Ramos (cell line): ENCODE results near the gene CRTAC1.

Source experiments
- in situ Hi-C: fragments of 300-500 bp; cut with MboI; formaldehyde crosslinking; loops from one replicate; pipeline ENCODE4 v1.14.3; 2022; ENCODE audit warnings: low sequenced_read_pairs; ENCODE audit not compliant: unreplicated experiment

CRTAC1 gene

DNA sequence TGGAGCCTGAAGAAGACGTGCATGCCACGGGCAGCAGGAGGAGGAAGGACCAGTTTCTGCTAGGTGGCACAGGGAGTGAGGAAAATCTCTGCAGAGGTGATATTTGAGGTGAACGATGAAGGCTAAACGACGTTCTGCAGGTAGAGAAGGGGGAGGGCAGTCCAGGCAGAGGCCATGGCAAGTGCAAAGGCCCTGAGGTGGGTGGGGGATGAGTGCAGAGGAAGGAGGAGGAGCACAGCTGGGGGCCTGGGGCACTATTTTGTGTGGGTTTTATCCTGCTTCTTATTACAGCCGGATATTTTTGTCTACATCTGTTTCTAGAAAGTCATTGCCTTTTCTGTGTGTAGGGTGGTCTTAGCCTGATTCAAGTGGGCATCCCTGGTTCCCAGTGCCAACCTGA lies 123.2 kb downstream of the CRTAC1 start:
- in situ Hi-C loops = loop anchor here (25.0 kb wide), 2 partner anchors 755 to 1130 kb away; no protein-coding TSS in a partner anchor

DNA sequence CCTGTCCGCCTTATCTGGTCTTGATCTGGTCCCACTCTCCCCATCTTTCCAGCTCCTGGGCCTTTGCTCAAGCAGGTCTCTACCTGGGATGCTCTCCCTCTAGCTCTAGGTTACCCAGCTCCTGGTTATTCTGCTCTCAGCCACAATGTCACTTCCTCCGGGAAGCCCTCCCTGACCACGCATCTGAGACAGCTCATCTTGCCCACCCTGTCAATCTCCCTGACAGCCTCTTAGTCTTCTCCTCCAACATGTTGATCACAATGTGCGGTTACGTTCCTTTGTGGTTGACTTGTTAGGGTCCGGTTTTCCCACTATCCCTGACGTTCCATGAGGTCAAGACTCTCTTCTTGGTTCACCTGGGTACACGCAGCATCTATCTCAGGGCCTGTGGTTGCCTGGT lies 125.1 kb downstream of the CRTAC1 start:
- in situ Hi-C loops = loop anchor here (25.0 kb wide), 2 partner anchors 757 to 1132 kb away; no protein-coding TSS in a partner anchor

DNA sequence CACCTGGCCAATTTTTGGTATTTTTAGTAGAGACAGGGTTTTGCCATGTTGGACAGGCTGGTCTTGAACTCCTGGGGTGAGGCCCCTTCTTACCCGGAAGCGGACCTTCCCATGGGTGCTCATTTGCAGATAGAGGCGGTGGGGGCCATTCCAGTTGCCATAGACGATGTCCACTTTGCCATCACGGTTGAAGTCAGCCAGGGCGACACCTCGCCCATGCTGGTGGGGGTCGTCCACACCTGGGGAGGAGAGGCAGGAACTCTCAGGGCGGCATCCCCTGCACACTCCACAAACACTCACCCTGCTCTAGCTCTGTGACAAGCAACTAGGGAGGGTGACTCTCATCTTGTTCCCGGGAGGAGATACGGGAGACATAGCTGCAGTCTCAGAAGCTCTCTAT lies 125.8 kb downstream of the CRTAC1 start:
- in situ Hi-C loops = loop anchor here (25.0 kb wide), 2 partner anchors 758 to 1133 kb away; no protein-coding TSS in a partner anchor

DNA sequence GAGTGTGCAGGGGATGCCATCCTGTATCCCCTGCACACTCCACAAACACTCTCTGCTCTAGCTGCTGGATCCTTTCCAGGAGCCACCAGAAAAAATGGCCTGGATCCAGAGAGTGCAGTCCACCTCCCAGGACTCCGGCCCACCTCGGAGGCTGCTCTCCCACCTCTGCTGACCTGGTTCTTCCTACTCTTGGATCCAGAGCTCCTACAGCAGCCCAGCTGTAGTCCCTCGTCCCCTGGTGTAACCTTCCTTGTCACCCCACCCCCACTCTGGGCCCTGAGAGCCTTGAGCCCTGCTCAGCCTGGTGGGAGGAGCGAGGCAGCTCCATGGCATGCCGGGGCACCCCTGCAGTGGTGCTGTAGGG lies 126.4 kb downstream of the CRTAC1 start:
- in situ Hi-C loops = loop anchor here (25.0 kb wide), 2 partner anchors 758 to 1133 kb away; no protein-coding TSS in a partner anchor

DNA sequence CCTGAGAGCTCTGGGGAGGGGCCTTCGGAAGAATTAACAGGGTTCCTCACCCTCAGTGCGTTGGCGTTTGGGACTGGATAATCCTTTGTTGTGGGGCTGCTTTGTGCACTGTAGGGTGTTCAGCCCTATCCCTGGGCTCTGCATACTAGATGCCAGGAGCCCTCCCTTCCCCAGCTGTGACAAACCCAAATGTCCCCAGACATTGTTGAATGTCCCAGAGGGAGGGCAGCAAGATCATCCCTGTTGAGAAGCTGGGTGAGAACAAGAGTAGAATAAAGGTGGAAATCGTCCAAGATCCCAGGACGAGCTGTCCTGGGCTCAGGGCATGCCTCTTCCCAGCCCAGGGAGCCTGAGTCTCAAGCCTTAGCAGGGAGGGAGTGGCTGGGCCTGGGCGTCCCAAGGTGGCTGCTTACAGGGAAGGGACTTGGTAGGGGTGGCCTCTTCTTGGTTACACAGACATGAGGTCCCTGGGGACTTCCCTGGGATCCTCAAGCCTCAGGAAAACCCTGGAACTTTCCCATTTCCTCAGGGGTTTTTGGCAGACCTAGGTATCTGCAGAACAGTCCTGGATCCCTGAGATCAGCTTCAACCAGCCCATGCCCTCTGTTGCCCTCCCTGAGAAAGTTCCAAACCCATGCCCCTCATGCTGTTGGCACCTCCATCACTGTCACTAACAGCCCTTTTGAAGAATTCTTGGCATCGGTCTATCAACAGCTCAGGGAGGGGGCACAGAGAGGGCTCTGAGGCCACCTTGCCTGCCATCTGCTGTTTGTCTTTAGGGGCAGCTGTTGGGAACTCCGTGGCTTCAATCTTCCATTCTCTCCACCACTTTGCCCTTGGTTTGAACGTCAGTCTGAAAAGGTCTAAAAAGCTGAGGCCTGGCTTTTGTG lies 127.0 kb downstream of the CRTAC1 start:
- in situ Hi-C loops = loop anchor here (25.0 kb wide), 2 partner anchors 759 to 1134 kb away; no protein-coding TSS in a partner anchor

DNA sequence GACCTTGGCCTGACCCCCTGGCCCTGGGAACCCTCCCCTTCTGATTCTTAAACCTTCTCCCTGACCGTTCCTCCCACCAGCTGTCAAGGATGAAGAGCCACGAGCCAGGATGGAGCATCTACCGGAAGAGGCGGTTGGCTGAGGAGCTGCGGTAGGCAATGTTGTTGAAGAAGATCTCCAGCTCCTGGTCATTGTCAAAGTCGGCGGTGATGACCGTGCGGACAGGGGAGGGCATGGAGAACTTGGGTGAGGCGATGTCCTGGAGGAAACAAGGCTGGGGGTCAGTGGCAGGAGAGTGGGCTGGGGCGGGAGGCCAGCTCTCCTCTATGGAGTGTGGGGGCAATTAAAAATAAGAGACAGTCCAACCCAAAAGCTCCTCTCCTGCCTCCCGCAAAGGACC lies 129.0 kb downstream of the CRTAC1 start:
- in situ Hi-C loops = loop anchor here (25.0 kb wide), 2 partner anchors 761 to 1136 kb away; no protein-coding TSS in a partner anchor

DNA sequence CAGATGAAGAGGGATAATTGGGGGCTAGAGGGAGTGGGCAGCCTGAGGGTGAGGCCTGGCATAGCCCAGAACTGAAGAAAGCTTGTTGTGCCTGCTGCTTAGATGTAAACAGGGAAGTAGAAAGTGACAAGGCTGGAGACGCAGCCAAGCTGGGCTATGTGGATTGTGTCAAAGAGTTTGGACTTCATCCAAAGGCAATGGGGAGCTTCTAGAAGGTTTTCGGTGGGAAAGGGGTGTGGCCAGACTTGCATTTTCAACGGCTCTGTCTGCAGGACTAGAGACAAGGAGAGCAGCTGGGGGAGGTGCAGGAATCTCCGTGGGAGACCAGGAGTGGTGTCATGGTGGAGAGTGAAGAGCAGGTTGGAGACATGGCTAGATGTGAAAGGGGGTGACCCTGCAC lies 132.0 kb downstream of the CRTAC1 start:
- in situ Hi-C loops = no loop called here

DNA sequence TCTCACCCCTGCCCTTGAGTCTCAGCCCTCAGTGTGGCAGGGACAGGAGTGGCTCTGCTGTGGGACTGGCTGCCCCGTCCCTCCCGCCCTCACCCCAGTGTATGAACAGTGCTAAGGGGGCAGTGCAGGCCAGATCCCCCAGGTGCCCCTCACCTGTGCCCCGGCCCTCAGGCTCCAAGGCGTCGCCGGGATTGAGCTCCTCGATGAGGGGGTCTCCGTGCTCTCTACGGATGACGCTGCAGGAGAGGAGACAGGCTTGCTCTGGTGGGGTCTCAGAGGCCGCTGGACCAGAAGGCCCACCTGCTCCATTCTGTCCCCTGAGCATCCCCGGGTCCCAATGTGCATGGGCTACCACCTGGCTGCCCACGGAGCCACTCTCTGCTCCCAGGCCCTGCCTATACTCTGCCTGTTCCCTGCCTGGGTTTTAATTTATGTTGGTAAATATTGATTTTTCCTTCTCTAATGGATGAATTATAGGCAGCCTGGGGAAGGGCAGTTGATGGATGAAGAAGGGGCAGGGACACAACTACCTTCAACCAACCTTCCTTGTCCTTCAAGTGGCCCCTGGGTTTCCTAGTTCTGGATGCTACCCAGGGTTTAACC lies 133.6 kb downstream of the CRTAC1 start:
- in situ Hi-C loops = no loop called here

DNA sequence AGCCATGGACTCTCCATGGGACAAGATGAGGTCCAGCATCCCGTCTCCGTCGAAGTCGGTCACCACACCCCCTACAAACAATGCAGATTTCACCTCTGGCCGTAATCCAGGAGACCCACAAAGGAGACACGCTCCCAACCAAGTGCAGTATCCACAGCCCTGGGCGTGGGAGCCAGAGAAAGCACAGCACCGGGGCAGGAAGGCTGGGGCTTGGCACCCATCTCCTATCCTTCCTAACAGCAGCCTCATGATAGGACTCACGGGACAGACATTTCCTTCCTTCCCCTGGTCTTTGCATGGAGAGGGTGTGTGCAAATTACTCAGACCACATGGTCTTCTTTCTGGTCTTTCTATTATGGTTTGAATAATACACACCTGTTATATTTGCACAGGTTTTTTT lies 134.5 kb downstream of the CRTAC1 start:
- in situ Hi-C loops = no loop called here

DNA sequence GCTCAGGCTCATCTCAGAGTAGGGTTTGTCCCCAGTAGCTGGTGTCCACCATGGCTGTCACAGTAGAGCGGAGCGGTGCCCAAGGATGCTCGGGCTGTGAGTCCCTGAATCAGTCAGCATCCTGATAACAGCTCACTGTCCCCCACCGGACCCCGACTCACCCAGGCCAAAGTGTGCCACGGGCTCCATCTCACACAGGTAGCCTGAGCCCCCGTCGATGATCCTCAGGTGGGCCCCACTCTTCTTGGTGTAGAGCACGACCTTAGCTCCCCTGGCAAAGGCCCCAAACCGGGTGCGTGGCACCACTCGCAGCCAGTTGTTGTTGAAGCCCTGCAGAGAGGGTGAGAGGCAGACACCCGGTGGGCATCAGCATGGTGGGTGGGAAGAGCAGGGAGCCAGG lies 135.3 kb downstream of the CRTAC1 start:
- in situ Hi-C loops = no loop called here

DNA sequence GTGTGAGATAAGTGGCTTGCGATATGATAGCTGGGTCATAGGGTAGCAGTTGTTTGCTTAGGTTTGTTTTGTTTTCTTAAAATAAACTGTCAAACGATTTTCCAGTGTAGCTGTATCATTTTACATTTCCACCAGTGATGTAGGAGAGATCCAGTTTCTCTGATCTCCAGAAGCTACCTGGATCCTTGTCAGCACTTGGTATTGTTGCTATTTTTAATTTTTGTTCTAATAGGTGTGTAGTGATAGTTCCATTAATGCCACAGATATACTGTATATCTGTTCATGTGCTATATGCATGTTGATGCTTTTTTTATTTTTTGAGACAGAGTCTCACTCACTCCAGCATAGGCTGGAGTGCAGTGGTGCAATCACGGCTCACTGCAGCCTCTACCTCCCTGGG lies 136.3 kb downstream of the CRTAC1 start:
- in situ Hi-C loops = no loop called here

DNA sequence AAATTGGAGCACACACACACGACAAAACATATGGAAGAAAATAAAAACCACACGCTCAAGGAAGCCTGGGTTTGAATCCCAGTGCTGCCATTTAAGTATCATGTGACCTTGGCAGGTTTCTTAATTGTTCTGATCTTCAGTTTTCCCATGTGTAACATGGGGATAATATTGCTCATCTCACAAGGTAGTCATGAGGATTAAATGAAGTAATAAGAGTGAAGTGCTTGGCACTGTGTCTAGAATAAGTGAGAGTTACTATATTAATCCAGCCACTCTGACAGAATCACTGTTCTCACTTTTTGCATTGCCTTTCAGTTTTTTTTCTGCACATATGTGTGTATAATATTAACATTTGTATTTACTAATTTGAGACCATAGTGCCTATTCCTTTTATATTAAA lies 137.5 kb downstream of the CRTAC1 start:
- in situ Hi-C loops = no loop called here

DNA sequence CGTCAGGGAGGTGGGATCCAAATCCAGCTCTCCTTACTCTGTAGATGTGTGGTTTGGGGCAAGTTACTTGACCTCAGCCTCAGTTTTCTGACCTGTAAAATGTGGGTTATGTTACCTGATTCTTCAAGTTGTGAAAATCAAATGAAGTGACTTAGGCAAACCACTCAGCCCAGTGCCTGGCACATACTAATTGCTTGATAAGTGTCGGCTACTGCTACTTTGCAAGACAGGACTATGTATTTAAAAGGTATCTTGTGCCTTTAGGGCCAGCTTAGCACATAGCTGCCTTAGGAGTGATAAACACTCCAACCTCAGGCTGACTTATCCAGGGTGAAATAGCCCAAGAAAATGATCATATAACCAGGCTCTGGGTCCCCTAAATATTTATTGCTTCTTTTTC lies 137.9 kb downstream of the CRTAC1 start:
- in situ Hi-C loops = no loop called here

DNA sequence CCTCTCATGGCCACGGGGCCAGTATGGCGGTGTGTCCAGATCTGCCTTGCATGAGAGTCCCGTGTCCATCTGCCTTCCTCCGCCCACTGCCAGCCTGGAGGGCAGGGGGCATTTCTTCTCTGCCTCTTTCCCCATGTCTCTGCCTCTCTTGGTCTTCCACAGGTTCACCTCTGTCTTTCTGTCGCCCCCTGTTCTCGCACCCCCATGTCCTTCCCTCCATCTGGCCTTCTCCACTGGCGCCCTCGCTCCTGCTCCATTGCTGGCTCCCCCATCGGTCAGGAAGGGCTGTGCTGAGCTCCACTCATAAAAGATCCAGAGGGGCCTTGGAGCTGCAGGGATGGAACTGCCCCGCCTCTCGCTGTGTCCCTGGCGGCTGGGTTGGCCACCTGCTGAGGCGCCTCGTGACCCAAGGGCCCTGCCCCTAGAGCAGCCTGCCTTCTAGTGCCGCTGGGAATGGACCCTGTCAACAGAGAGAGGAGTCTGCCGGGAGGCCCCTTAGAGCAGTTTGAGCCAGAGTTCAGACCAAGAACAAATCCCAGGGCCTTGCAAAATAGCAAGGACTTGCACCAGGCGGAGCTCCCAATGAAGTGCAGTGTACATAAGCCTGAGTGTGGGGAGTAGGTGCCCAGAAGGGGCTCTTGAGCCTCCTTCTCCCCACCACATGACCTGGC lies 138.8 kb downstream of the CRTAC1 start:
- in situ Hi-C loops = no loop called here

DNA sequence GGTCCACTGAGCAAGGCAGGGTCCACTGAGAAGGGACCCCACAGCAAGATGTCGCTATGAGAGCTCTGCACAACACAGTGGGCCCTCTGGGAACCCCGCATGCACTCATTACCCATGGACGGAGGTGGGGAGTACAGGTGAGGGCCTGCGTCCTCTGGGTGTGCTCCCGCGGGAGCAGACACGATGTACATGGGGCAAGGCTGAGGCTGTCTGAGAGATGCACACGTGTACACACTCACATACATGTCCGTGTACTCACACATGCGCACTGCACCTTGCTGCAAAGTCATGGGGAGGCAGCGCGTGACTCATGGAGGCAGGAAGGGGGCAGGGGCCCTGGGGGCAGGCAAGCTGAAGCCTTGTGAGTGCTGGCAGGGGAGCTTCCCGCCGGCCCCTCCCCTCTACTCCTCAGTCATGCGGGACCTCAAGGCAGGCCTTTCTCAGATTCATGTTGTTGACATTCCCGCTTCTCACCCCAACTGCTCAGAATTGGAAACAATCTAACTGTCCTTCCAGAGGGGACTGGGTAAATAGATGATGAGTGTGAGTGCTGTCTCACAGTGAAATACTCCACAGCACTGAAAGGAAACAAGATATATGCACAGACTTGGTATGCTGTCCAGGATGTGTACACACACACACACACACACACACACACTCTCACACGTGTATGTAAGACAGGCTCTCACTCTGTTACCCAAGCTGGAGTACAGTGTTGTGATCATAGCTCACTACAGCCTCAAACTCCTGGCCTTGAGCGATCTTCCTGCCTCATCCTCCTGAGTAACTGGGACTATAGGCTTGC lies 140.8 kb downstream of the CRTAC1 start:
- in situ Hi-C loops = no loop called here

DNA sequence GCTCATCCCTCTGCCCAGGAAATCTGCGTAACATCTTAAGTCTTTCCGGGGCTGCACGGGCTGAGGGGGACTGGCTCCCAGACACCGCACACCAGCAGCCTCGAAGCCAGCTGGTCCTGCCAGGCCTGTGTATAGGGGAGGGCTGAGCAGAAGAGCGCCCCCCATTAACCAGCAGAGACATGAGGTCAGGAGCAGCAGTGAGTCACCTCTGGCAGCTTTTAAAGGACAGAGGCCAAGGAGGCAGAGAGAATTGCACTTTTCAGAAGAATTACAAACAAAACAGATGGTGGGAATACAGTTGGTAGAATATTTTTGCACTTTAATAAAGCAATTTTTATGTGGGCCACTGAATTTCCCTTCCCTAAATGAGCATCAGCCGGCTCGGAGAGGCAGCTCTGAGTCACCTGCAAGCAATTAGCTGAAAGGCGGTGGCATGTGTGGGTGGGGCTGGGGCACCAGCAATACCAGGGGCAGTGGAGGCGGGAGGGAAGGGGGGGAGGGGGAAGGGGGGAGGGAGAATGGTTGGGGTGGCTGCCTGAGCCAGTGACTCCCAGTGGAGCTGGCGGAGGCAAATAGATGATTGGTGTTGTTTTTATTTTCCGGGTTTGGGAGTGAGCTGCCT lies 141.7 kb downstream of the CRTAC1 start:
- in situ Hi-C loops = no loop called here

DNA sequence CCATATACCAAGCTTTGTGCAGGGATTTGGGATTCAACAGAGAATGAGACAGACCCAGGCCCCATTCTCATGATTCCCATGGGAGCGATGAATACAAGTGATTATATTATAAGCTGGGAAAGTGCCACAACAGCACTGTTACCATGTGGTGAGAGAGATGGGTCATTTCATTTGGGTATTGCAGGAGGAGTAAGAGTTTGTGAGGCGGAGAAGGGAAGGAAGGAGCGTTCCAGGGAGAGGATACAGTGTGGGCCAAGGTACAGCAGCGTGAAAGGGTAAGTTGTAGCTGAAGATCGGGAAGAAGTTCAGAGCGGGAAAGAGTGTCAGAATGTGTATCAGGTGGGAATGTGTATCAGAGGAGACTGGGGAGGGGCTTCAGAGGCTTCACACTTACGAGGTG lies 142.3 kb downstream of the CRTAC1 start:
- in situ Hi-C loops = no loop called here

DNA sequence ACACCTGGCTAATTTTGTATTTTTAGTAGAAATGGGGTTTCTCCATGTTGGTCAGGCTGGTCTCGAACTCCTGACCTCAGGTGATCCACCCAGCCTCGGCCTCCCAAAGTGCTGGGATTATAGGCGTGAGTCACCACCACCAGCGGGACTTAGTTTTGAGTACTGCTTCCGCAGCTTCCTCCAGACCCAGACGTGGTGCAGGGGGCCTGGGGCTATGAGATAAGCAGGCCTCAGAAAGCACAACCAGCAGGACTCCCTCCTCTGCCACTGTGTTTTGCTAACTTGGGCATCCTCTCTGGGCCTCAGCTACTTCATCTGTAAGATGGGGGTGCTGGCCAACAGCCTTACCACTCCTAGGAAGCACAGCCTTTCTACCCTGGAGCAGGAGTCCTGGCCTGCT lies 143.0 kb downstream of the CRTAC1 start:
- in situ Hi-C loops = no loop called here

DNA sequence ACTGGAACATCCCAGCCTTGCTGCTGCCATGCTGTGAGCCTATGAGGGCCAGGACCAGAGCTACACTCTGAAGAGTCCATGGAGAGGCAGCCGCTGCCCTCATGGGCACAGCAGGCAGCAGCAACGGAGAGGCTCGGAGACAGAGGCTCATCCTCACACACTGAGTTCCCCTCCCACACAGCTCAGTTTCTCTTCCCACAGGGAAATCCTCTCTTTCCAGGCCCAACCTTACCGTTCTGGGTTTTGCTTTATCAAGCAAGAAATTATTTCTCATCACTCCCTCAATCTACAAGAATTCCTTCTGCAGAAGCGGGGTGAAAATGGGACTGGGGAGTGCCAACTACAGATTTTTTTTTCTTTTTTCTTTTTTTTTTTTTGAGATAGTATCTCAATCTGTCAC lies 144.1 kb downstream of the CRTAC1 start:
- in situ Hi-C loops = no loop called here

DNA sequence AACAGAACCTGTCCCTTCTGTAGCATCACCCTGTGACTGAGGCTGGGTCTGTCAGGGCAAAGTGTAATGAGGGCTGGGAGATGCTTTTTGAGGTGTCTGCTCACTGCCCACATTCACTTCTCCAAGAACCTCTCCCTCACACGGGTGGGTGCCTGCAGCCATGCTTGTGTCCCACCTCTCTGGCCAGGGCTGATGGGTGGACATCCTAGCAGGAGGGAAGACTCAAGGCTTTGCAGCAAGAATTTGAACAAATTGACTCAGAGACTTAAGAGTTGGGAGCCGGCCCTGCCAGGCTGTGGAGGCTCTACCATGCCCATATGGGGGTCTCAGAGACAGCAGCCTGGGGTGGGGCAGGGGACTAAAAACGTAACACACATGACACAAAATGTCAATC lies 147.3 kb downstream of the CRTAC1 start:
- in situ Hi-C loops = no loop called here
